ENCODE data around the gene G3BP2. TPM values are rescaled to one million over a fixed set of nuclear protein-coding genes. Genes with fewer than 3 reads are reported as not detected.
"Not testable (repeated sequence)": the region's sequence is repeated elsewhere in the genome, so short reads cannot be mapped to it uniquely, and the experiment has no call there.

G3BP2 gene
- total RNA-seq, 1 experiment from 2014 or later = 102 TPM

DNA sequence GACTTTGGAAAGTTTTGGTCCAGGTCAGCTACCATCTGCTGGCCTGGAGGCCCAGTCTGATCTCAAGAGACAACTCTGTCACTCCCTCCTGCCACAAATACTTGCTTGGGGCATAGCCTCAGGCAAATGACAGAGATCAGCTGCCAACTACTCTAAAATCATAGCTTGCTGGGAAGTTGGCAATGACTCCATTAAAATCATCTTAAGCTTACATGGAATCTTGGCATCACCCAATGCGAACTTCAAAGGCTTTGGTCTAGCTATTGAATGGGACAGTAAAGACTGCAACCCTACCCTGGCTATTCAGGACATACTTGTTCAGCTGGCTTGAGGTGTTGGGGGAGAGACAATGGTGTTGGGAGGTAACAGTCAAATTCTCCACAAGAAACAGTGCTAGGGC, 44.2 kb upstream of the G3BP2 start:
- Histone ChIP-seq H3K27ac (no peak overlapping the region), H3K36me3 (ENCODE audit: low read depth) (no peaks in the 10 kb centered on the region), H3K4me3 (no peak overlapping the region), H3K4me1 (replicated peaks; ENCODE audit: insufficient read depth) (peaks cover 5% of the 10 kb centered on the region; the same call in 1 of the 2 replicates), H4K20me1 (ENCODE audit: insufficient read depth) (no peaks in the 10 kb centered on the region), H2AFZ (no peak overlapping the region), H3K9me3 (ENCODE audit: insufficient read depth, low read depth) (no peaks in the 10 kb centered on the region), H3K27me3 (ENCODE audit: insufficient read depth, low read depth) (no peaks in the 10 kb centered on the region), H3K79me2 (ENCODE audit: low read depth) (peaks cover 8% of the 10 kb centered on the region; the same call in 1 of the 2 replicates), H3K9me2 (ENCODE audit: insufficient read depth) (no peaks in the 10 kb centered on the region), H3F3A (ENCODE audit: insufficient read depth, low read depth) (no peaks in the 10 kb centered on the region), H3K4me2 (no peak overlapping the region)
- ChIA-PET CTCF (no interaction called here), POLR2A (ENCODE audit: unreplicated experiment) (no interaction called here)
- DNase-seq = no peak
- no TSS peak for BruUV-seq (replicated peaks)
- TF ChIP-seq EZH2 (IDR thresholded peaks at IDR 0.05; ENCODE audit: low read depth) (no peak), CTCF (conservative IDR thresholded peaks at IDR 0.05) (no peak)
- intact Hi-C loops (cut with micrococcal nuclease; ENCODE audit: unreplicated experiment) = no loop called here

DNA sequence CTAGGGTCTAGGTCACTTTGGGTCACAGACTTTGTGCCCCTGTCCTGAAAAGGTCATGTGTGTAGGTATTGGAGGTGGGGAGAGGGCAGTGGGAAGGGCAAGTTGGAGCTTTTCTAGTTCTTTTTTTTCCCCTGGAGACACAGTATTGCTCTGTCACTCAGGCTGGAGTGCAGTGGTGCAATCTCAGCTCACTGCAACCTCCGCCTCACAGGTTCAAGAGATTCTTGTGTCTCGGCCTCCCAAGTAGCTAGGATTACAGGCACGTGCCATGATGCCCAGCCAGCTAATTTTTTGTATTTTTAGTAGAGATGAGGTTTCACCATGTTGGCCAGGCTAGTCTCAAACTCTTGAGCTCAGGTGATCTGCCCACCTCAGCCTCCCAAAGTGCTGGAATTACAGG, 42.8 kb upstream of the G3BP2 start:
- intact Hi-C loops (cut with micrococcal nuclease; ENCODE audit: unreplicated experiment); H3K4me3 ChIP-seq; BruUV-seq (replicated peaks); H3K9me2 ChIP-seq (ENCODE audit: insufficient read depth); H3K27me3 ChIP-seq (ENCODE audit: insufficient read depth, low read depth); CTCF ChIA-PET; H3K36me3 ChIP-seq (ENCODE audit: low read depth); H4K20me1 ChIP-seq (ENCODE audit: insufficient read depth); H3K9me3 ChIP-seq (ENCODE audit: insufficient read depth, low read depth); H3K4me2 ChIP-seq; DNase-seq; H3K4me1 ChIP-seq (replicated peaks; ENCODE audit: insufficient read depth); H2AFZ ChIP-seq; H3F3A ChIP-seq (ENCODE audit: insufficient read depth, low read depth); H3K79me2 ChIP-seq (ENCODE audit: low read depth); H3K27ac ChIP-seq: not testable (repeated sequence)
- POLR2A ChIA-PET (ENCODE audit: unreplicated experiment) = interaction anchor here (0.7 kb wide), 1 partner anchor 860 kb away, joined by 3 read pairs; no protein-coding TSS in a partner anchor

DNA sequence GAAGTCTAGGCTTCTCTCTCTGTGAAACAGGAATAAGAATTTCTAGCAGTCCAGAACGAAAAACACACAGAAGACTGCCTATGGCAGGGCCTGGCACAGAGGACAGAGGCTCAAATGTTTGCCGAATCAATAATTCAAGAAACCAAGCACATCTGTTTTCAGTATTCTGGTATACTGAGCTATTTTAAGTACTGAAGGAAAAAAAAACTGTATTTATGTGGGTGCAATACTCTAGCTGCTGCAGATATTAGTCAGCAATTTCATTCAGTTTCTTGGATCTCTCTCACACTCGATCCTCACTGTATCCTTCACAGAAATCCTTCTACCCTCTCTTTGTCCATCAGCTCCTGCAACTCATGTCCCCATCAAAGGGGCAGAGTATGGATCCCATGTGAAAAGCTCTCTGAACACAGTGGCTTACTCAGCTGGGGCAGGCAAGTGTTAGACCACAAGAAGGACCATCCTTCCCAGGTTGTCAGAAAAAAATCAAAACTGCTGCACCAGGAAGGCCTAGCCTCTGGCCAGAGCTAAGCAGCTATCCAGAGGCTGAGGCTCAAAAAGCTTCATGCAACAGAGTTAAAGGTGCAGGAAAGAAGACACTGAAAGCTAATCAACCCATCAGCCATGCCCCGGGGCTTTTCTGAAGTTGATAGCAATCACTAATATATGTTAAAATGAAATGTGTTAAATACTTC, 42.0 kb upstream of the G3BP2 start:
- Histone ChIP-seq H3K27ac (no peak overlapping the region), H3F3A (ENCODE audit: insufficient read depth, low read depth) (no peaks in the 10 kb centered on the region), H3K4me3 (no peak overlapping the region), H3K27me3 (ENCODE audit: insufficient read depth, low read depth) (no peaks in the 10 kb centered on the region), H4K20me1 (ENCODE audit: insufficient read depth) (no peaks in the 10 kb centered on the region), H3K4me1 (replicated peaks; ENCODE audit: insufficient read depth) (no peaks in the 10 kb centered on the region), H2AFZ (no peak overlapping the region), H3K9me2 (ENCODE audit: insufficient read depth) (no peaks in the 10 kb centered on the region), H3K36me3 (ENCODE audit: low read depth) (no peaks in the 10 kb centered on the region), H3K9me3 (ENCODE audit: insufficient read depth, low read depth) (no peaks in the 10 kb centered on the region), H3K79me2 (ENCODE audit: low read depth) (no peaks in the 10 kb centered on the region), H3K4me2 (no peak overlapping the region)
- ChIA-PET CTCF (no interaction called here), POLR2A (ENCODE audit: unreplicated experiment) (interaction anchor here (0.6 kb wide), 1 partner anchor 22 kb away, joined by 6 read pairs; no protein-coding TSS in a partner anchor)
- TF ChIP-seq EZH2 (IDR thresholded peaks at IDR 0.05; ENCODE audit: low read depth) (no peak), CTCF (conservative IDR thresholded peaks at IDR 0.05) (no peak)
- no peak for DNase-seq
- BruUV-seq (replicated peaks) = no TSS peak
- intact Hi-C loops (cut with micrococcal nuclease; ENCODE audit: unreplicated experiment) = no loop called here

DNA sequence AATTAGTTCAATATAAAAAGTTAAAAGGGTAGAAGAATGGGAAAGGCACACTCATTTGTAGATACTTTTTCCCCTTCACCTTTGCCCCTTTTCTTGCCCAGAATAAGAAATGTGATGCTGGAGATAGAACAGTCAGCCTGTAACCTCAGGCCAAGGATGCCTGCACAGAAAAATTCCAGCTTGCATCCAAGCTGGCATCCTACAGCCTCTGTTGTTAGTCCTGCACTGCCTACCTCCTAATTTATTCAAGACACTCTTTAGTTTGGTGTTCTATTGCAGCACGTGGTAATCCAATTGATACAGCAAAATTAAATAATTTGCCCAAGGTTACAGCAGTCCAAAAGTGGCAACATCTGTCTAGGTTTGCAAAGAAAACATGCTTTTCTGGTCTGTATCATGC, 41.5 kb upstream of the G3BP2 start:
- H3K36me3 ChIP-seq (ENCODE audit: low read depth) = no peaks in the 10 kb centered on the region
- H3K4me3 ChIP-seq = no peak overlapping the region
- H3K79me2 ChIP-seq (ENCODE audit: low read depth) = no peaks in the 10 kb centered on the region
- no peaks in the 10 kb centered on the region for H4K20me1 ChIP-seq (ENCODE audit: insufficient read depth)
- intact Hi-C loops (cut with micrococcal nuclease; ENCODE audit: unreplicated experiment) = no loop called here
- no peaks in the 10 kb centered on the region for H3F3A ChIP-seq (ENCODE audit: insufficient read depth, low read depth)
- DNase-seq = no peak
- CTCF ChIA-PET = no interaction called here
- no peaks in the 10 kb centered on the region for H3K27me3 ChIP-seq (ENCODE audit: insufficient read depth, low read depth)
- no peaks in the 10 kb centered on the region for H3K9me2 ChIP-seq (ENCODE audit: insufficient read depth)
- no peak for TF ChIP-seq EZH2 (IDR thresholded peaks at IDR 0.05; ENCODE audit: low read depth)
- no peak for TF ChIP-seq CTCF (conservative IDR thresholded peaks at IDR 0.05)
- H3K4me1 ChIP-seq (replicated peaks; ENCODE audit: insufficient read depth) = no peaks in the 10 kb centered on the region
- H3K4me2 ChIP-seq = no peak overlapping the region
- POLR2A ChIA-PET (ENCODE audit: unreplicated experiment) = no interaction called here
- no peak overlapping the region for H3K27ac ChIP-seq
- no TSS peak for BruUV-seq (replicated peaks)
- no peak overlapping the region for H2AFZ ChIP-seq
- no peaks in the 10 kb centered on the region for H3K9me3 ChIP-seq (ENCODE audit: insufficient read depth, low read depth)

Data from PC-9 (cell line).